Heart left ventricle (tissue), 16 donors: ENCODE data around the gene CYB561A3. TPM values are rescaled to one million over a fixed set of nuclear protein-coding genes. Genes with fewer than 3 reads are reported as not detected.

Source experiments
- ATAC-seq, 4 donors: fragments of 200-7000 bp; cut with Tn5 transposase; one replicate each; pipeline ENCODE4 v1.9.1; 2020 to 2022; ENCODE audit warnings: moderate library complexity in 4 of 4, mild to moderate bottlenecking in 3 of 4, moderate number of reproducible peaks in 1 of 4
- DNase-seq, 5 donors: peaks; one replicate each; pipeline ENCODE4 v3.0.0-alpha.2; 2020
- H3K27ac ChIP-seq, 12 donors: fragments of 200-600 bp; sonication (generic) in 4 of 12; one replicate each; pipeline versions ENCODE4 v1.5.0 to v1.8.0; 2016 to 2022; ENCODE audit warnings: mild to moderate bottlenecking in 2 of 12
- H3K27me3 ChIP-seq, 9 donors: fragments of 200-600 bp; sonication (generic) in 2 of 9; one replicate each; pipeline versions ENCODE4 v1.5.1 to v1.8.0; 2016 to 2022; ENCODE audit warnings: mild to moderate bottlenecking in 3 of 9
- H3K36me3 ChIP-seq, 9 donors: fragments of 200-600 bp; sonication (generic) in 2 of 9; one replicate each; pipeline versions ENCODE4 v1.5.0 to v1.8.0; 2018 to 2022; ENCODE audit warnings: mild to moderate bottlenecking in 2 of 9
- H3K4me1 ChIP-seq, 12 donors: fragments of 200-600 bp; sonication (generic) in 4 of 12; one replicate each; pipeline versions ENCODE4 v1.5.0 to v1.8.0; 2016 to 2022; ENCODE audit warnings: mild to moderate bottlenecking in 3 of 12
- H3K4me3 ChIP-seq, 12 donors: fragments of 200-600 bp; sonication (generic) in 4 of 12; one replicate each; pipeline versions ENCODE4 v1.5.0 to v1.8.0; 2017 to 2022; ENCODE audit warnings: mild to moderate bottlenecking in 9 of 12, moderate library complexity in 4 of 12
- H3K9me3 ChIP-seq, 12 donors: fragments of 200-600 bp; sonication (generic) in 4 of 12; one replicate each; pipeline versions ENCODE4 v1.5.0 to v1.8.0; 2016 to 2022; ENCODE audit warnings: mild to moderate bottlenecking in 1 of 12
- CTCF ChIP-seq, 12 donors: fragments of 200-600 bp; sonication (generic) in 4 of 12; IDR thresholded peaks; one replicate each; pipeline versions ENCODE4 v1.5.0 to v1.8.0; 2018 to 2022; ENCODE audit warnings: antibody characterized with exemption in 12 of 12, mild to moderate bottlenecking in 5 of 12
- POLR2A ChIP-seq, 2 donors: fragments of 450-650 bp; IDR thresholded peaks; one replicate each; pipeline ENCODE4 v1.6.1; 2017; ENCODE audit warnings: antibody characterized with exemption in 2 of 2, mild to moderate bottlenecking in 2 of 2, moderate library complexity in 2 of 2
- WGBS, 4 donors: extraction: QIAGEN DNeasy Blood & Tissue Kit in 2 of 4; methylation state at CpG; one replicate each; pipeline versions ENCODE4 v1.1.5 to v1.1.7; 2013 to 2018; 5-methylcytosine and 5-hydroxymethylcytosine counted together
- intact Hi-C, 10 donors: fragments of 100-400 bp; cut with DNase I; formaldehyde crosslinking; loops; one replicate each; pipeline versions ENCODE4 v1.11.1 to v1.14.2; 2022
- polyA plus RNA-seq, 2 donors: library from polyadenylated mRNA; stranded (reverse); fragments of 200-250 nt; gene quantifications; one replicate each; pipeline ENCODE4 v1.2.3, GENCODE V29; 2013
- total RNA-seq, 9 donors: library from RNA; depleted of rRNA in 2 of 9; stranded (reverse); fragments of >200 nt in 2 of 9; fragmentation: NEBNext Ultra II Directional in 3 of 9; extraction: Animal tissue kit (Norgen Biotek cat#: 25700) in 3 of 9; gene quantifications; one replicate each; pipeline versions ENCODE4 v1.1.0 to v1.2.4, GENCODE V29; 2016 to 2023
- donor health status: ischemic (EF 13 %, LVEDD 7.1; RV severe dilation, severe dysfunction).
- donor health status: healthy with polysubstance abuse.
- donor health status: DM: no; HTN: yes; CAD: no.
- donor health status: DM: no; HTN: no; CAD: no.
- donor health status: ischemic (EF 25% LVEDD 6.9; RV normal size, moderate dysfunction).
- donor health status: ischemic (EF 25% LVEDD 5.7; RV mildly dilated, moderate dysfunction).
- donor health status: healthy.
- donor health status: DM: yes; HTN: yes; CAD: no.
- donor health status: ischemic (EF 35%, LVEDD 5.7; RV mildly dilated, moderate dysfunction).
- donor health status: nonischemic (EF 11% LVEDD 7.7; RV severe dilation, severe dysfunction).
- donor health status: DM: yes; HTN: yes; CAD: no.
- donor health status: PGD.
- donor health status: ischemic (EF 29% LVEDD 5.4; RV normal size, mild dysfunction).
- donor health status: nonischemic (EF 23%, LVEDD 6.1; RV moderate dilation, normal function).

The CYB561A3 gene
- total and polyA plus RNA-seq, 11 donors = 6.7 to 23.9 (median 11.9) TPM

- Histone ChIP-seq H3K9me3 (no peaks in the 10 kb centered on the region), H3K27me3 (no peaks in the 10 kb centered on the region), H3K4me3 (peak overlapping the region; percentile 77 to 100 (median 94)), H3K36me3 (peaks cover 0 to 24% (median 12%) of the 10 kb centered on the region in 9 donors), H3K27ac (peak overlapping the region; percentile 81 to 96 (median 94)), H3K4me1 (peaks cover 0 to 51% (median 37%) of the 10 kb centered on the region in 12 donors)
- 31 to 33% (median 33%) methylated on average over 19 of the region's 19 CpGs for WGBS, 4 donors
- intact Hi-C loops = loop anchor here in 5 of 10 donors (1.0 to 10.0 kb wide), 4 partner anchors 28 to 301 kb away; partner anchors contain the start of genes CYB561A3 (in 2 of the 5) and TMEM138 (in 1 of the 5)
- TF ChIP-seq POLR2A (IDR thresholded peaks at IDR 0.05) (no peak), CTCF (IDR thresholded peaks at IDR 0.05) (no peak)
- ATAC-seq (no peak), DNase-seq (no peak)
These were observed 27.9 kb downstream of the CYB561A3 start for GRCh38 chr11:61333550-61334433.

GRCh38 chr11:61332797-61333549 lies 28.7 kb downstream of the CYB561A3 start, which contains the start of the genes DDB1 and TKFC:
DDB1 (minus strand) TSS chr11:61333105; CDS start chr11:61332968, 137 bp downstream.
TKFC (plus strand) TSS chr11:61333228; CDS start chr11:61334729, 1,501 bp downstream.
- peaks cover 0 to 52% (median 37%) of the 10 kb centered on the region in 12 donors for H3K4me1 ChIP-seq
- peak; percentile 92 to 98 (median 96) for ATAC-seq
- H3K27me3 ChIP-seq = no peaks in the 10 kb centered on the region
- peak; percentile 96 to 98 (median 97) for DNase-seq
- TF ChIP-seq POLR2A (IDR thresholded peaks at IDR 0.05) = peak in 1 of 2 donors; percentile 89
- peak in 1 of 12 donors; percentile 21 for TF ChIP-seq CTCF (IDR thresholded peaks at IDR 0.05)
- H3K36me3 ChIP-seq = peaks cover 0 to 33% (median 20%) of the 10 kb centered on the region in 9 donors
- WGBS, 4 donors = 0% methylated on average over 13 to 81 of the region's 81 CpGs
- intact Hi-C loops = loop anchor here in 4 of 10 donors (1.0 to 10.0 kb wide), 3 partner anchors 28 to 302 kb away; partner anchors contain the start of genes CYB561A3 (in 2 of the 4) and TMEM138 (in 1 of the 4)
- H3K27ac ChIP-seq = peak within 1 kb of the TSS; percentile 81 to 96 (median 94)
- no peaks in the 10 kb centered on the region for H3K9me3 ChIP-seq
- peak within 1 kb of the TSS; percentile 77 to 100 (median 94) for H3K4me3 ChIP-seq

GRCh38 chr11:61332281-61332796 lies 29.3 kb downstream of the CYB561A3 start:
- no peaks in the 10 kb centered on the region for H3K9me3 ChIP-seq
- ATAC-seq (peak in 1 of 4 donors; percentile 0), DNase-seq (no peak)
- intact Hi-C loops = loop anchor here in 2 of 10 donors (2.0 to 10.0 kb wide), 2 partner anchors 30 to 302 kb away; partner anchors contain the start of gene TMEM138 (in 1 of the 2)
- peaks cover 0 to 39% (median 27%) of the 10 kb centered on the region in 9 donors for H3K36me3 ChIP-seq
- peaks cover 0 to 58% (median 39%) of the 10 kb centered on the region in 12 donors for H3K4me1 ChIP-seq
- H3K27ac ChIP-seq = peak overlapping the region; percentile 81 to 96 (median 94)
- TF ChIP-seq POLR2A (IDR thresholded peaks at IDR 0.05) = no peak
- no peak for TF ChIP-seq CTCF (IDR thresholded peaks at IDR 0.05)
- H3K27me3 ChIP-seq = no peaks in the 10 kb centered on the region
- WGBS, 4 donors = 0 to 1% (median 0%) methylated on average over 12 to 24 of the region's 24 CpGs
- peak overlapping the region; percentile 77 to 100 (median 94) for H3K4me3 ChIP-seq
